ENCODE data around the gene ZMYND10.
A peak's percentile ranks its signal among the peaks of the same experiment; 100 is the strongest.

The ZMYND10 gene

DNA sequence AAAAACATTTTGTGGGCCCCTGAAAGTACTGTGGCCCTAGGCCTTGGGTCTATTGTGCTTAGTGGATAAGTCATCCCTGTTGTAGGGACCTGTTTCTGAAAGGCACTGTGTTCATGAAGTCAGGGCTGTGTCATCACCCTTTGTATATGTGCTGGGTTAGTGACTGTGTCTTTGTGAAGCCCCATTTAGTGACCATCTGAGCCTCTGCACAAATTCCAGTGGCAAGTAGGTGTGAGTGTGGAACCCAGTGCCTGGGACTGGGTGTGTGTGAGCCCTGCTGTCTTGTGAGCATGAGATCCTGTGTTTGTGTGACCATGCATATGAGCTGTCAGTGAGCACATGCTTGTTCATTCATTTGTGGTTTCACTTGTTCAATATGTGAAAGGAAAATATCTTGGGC is 40.9 kb downstream of the ZMYND10 start:
- Histone ChIP-seq H3K4me2 (ENCODE audit: low read length) (peak overlapping the region; percentile 8), H3K4me3 (ENCODE audit: low read length) (no peak overlapping the region), H3K9me3 (ENCODE audit: control insufficient read depth, insufficient read depth, low read length) (no peaks in the 10 kb centered on the region), H3K36me3 (ENCODE audit: control insufficient read depth, low read length) (no peaks in the 10 kb centered on the region), H3K27me3 (ENCODE audit: control insufficient read depth, low read length) (no peaks in the 10 kb centered on the region), H4K20me1 (ENCODE audit: control insufficient read depth, insufficient read depth, low read depth, low read length) (no peaks in the 10 kb centered on the region), H3K9me2 (replicated peaks; ENCODE audit: control insufficient read depth, low read length) (no peaks in the 10 kb centered on the region), H3K4me1 (ENCODE audit: control insufficient read depth, low read length) (peaks cover 17% of the 10 kb centered on the region), H3K79me2 (ENCODE audit: control insufficient read depth, low read length) (no peaks in the 10 kb centered on the region), H3F3A (ENCODE audit: control insufficient read depth, insufficient read depth) (peaks cover 7% of the 10 kb centered on the region), H3K27ac (ENCODE audit: low read depth, low read length) (peak overlapping the region; percentile 2; the same call in 1 of the 2 replicates)
- TF ChIP-seq, protein P1, sequence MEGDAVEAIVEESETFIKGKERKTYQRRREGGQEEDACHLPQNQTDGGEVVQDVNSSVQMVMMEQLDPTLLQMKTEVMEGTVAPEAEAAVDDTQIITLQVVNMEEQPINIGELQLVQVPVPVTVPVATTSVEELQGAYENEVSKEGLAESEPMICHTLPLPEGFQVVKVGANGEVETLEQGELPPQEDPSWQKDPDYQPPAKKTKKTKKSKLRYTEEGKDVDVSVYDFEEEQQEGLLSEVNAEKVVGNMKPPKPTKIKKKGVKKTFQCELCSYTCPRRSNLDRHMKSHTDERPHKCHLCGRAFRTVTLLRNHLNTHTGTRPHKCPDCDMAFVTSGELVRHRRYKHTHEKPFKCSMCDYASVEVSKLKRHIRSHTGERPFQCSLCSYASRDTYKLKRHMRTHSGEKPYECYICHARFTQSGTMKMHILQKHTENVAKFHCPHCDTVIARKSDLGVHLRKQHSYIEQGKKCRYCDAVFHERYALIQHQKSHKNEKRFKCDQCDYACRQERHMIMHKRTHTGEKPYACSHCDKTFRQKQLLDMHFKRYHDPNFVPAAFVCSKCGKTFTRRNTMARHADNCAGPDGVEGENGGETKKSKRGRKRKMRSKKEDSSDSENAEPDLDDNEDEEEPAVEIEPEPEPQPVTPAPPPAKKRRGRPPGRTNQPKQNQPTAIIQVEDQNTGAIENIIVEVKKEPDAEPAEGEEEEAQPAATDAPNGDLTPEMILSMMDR (IDR thresholded peaks at IDR 0.05; ENCODE audit: low read depth, low read length, poor library complexity, severe bottlenecking) = no peak
- TF ChIP-seq EZH2phosphoT487 (IDR thresholded peaks at IDR 0.05; ENCODE audit: borderline replicate concordance, low read length) = no peak

DNA sequence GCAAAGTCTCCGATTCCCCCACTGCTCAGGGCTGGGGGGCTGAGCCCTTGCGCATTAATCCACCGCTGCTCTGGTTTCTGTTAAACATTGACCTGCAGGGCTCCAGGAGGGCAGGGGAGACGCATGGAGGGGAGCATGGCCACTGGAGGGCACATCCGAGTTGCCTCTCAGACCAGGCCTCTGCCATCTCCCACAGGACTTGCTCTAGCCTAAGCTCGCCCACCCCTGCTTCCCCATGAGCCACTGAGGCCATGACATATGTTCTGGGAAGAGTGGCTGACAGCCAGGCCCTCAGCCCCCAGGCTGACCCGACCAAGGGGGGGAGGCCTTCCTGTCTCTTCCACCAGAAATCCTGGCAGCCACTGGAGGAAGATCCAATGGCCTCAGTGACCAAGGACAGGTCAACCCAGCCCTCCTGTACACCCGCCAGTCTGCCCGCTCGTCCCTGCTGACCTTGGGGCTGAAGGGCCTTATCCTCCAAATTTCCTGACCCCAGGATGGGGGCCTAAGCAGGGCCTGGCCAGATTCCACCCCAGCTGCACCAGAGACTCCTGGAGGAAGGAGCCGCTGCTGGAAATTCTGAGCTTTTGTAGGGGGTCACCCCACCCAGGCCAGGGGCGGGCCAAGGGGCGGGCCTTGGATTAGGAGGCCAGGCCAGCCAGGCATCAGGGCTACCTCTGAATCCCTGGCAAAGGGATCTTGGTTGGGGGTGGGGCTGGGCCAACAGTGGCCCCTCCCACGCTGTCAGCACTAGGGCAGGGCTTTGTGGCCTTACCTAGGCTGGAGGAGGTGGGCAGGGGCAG is 42.3 kb downstream of the ZMYND10 start, which contains the start of gene HYAL1:
TSS of gene HYAL1 (minus strand) at position 562 of the 803 bp plus-strand sequence. CDS start 618 bp downstream, outside the sequence.
- H4K20me1 ChIP-seq (ENCODE audit: control insufficient read depth, insufficient read depth, low read depth, low read length) = no peaks in the 10 kb centered on the region
- 0 out of 2 replicates have a peak, but pooled peaks cover 2% of the 10 kb centered on the region for H3K79me2 ChIP-seq (ENCODE audit: control insufficient read depth, low read length)
- TF ChIP-seq EZH2phosphoT487 (IDR thresholded peaks at IDR 0.05; ENCODE audit: borderline replicate concordance, low read length) = no peak
- TF ChIP-seq, protein P1 (IDR thresholded peaks at IDR 0.05; ENCODE audit: low read depth, low read length, poor library complexity, severe bottlenecking) = no peak
- no peak within 1 kb of the TSS for H3K27ac ChIP-seq (ENCODE audit: low read depth, low read length)
- H3K27me3 ChIP-seq (ENCODE audit: control insufficient read depth, low read length) = no peaks in the 10 kb centered on the region
- H3K4me1 ChIP-seq (ENCODE audit: control insufficient read depth, low read length) = peaks cover 22% of the 10 kb centered on the region
- H3K9me2 ChIP-seq (replicated peaks; ENCODE audit: control insufficient read depth, low read length) = no peaks in the 10 kb centered on the region
- no peak within 1 kb of the TSS for H3K4me2 ChIP-seq (ENCODE audit: low read length)
- no peaks in the 10 kb centered on the region for H3K36me3 ChIP-seq (ENCODE audit: control insufficient read depth, low read length)
- no peaks in the 10 kb centered on the region for H3K9me3 ChIP-seq (ENCODE audit: control insufficient read depth, insufficient read depth, low read length)
- no peak within 1 kb of the TSS for H3K4me3 ChIP-seq (ENCODE audit: low read length)
- peaks cover 7% of the 10 kb centered on the region for H3F3A ChIP-seq (ENCODE audit: control insufficient read depth, insufficient read depth)

DNA sequence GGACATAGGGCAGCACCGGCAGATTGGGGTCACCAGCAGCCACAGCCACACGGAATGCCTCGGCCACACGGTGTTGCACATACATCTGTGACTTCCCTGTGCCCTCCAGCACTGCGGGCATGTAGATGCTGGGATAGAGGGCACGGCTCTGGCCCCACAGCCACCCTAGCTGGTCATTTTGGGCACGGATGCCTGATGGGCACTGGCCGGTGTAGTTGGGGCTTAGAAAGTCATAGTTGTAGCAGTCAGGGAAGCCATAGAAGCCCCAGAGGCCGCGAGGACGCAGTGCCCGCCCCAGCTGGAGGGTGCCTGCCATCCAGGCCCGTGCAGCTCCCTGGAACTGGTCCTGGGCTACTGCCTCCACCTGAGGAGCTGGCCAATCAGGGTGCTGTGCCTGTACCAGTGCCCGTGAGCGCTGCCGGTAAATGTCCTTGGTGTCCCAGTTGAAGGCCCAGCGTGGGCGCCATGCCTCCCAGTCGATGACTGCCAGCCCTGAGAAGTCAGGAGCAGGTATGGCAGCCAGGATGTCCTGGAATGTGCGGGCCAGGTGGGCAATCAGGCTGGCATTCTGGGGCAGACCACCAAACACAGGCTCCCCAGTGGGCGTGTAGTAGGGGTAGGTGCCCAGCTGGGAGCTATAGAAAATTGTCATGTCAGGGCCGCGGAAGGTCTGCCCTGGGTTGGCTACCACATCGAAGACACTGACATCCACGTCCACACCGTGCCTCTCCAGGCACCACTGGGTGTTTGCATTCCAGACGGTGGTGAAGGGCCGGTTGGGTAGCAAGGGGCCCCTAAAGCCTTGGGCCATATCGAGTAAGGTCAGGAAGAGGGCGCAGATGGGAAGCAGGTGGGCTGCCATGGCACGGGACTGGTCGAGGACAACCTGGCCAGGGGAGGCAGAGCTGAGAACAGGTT is 43.2 kb downstream of the ZMYND10 start:
- Histone ChIP-seq H3K36me3 (ENCODE audit: control insufficient read depth, low read length) (no peaks in the 10 kb centered on the region), H3K4me1 (ENCODE audit: control insufficient read depth, low read length) (peaks cover 25% of the 10 kb centered on the region), H3K4me2 (ENCODE audit: low read length) (no peak overlapping the region), H3K9me2 (replicated peaks; ENCODE audit: control insufficient read depth, low read length) (no peaks in the 10 kb centered on the region), H3K27me3 (ENCODE audit: control insufficient read depth, low read length) (no peaks in the 10 kb centered on the region), H3K9me3 (ENCODE audit: control insufficient read depth, insufficient read depth, low read length) (no peaks in the 10 kb centered on the region), H3K79me2 (ENCODE audit: control insufficient read depth, low read length) (0 out of 2 replicates have a peak, but pooled peaks cover 3% of the 10 kb centered on the region), H3K27ac (ENCODE audit: low read depth, low read length) (no peak overlapping the region), H4K20me1 (ENCODE audit: control insufficient read depth, insufficient read depth, low read depth, low read length) (no peaks in the 10 kb centered on the region), H3K4me3 (ENCODE audit: low read length) (no peak overlapping the region), H3F3A (ENCODE audit: control insufficient read depth, insufficient read depth) (peaks cover 7% of the 10 kb centered on the region)
- TF ChIP-seq, protein P1 (IDR thresholded peaks at IDR 0.05; ENCODE audit: low read depth, low read length, poor library complexity, severe bottlenecking) = no peak
- no peak for TF ChIP-seq EZH2phosphoT487 (IDR thresholded peaks at IDR 0.05; ENCODE audit: borderline replicate concordance, low read length)
